Uterine smooth muscle cell (primary cell): ENCODE results near the gene GBP4. TPM values are rescaled to one million over a fixed set of nuclear protein-coding genes. Genes with fewer than 3 reads are reported as not detected.

Source experiments
- total RNA-seq: library from RNA; depleted of rRNA; stranded (reverse); fragments of >200 nt; gene quantifications from 2 replicates; pipeline ENCODE4 v1.2.3, GENCODE V29; 2014

Gene GBP4
- total RNA-seq: 0.25 and 0.77 TPM in 2 replicates

GRCh38 chr1:89198491-89199072 lies at the start of gene GBP4:
Gene GBP4, minus strand, starts transcription at chr1:89198942. Its CDS starts 108 bp downstream, at chr1:89198834.

GRCh38 chr1:89175601-89176256 lies 23.0 kb downstream of the GBP4 start, which contains the start of gene GBP7:
Gene GBP7, minus strand, starts transcription at chr1:89176003. Its CDS starts 4,068 bp downstream, at chr1:89171935.

Other genes starting within 250 kb of the GBP4 start
- 39.2 and 46.1 TPM in 2 replicates for gene KYAT3, start 206.3 kb downstream of the GBP4 start, total RNA-seq
- 13.6 and 15.7 TPM in 2 replicates for gene RBMXL1, start 206.3 kb downstream of the GBP4 start, total RNA-seq
- 22.4 and 28.1 TPM in 2 replicates for gene GBP3, start 176.1 kb downstream of the GBP4 start, total RNA-seq
- gene GBP1, start 133.7 kb downstream of the GBP4 start, total RNA-seq: 19.8 and 27.7 TPM in 2 replicates
- 25.2 and 31.6 TPM in 2 replicates for gene GBP2, start 72.8 kb downstream of the GBP4 start, total RNA-seq
- gene GBP7, start 22.9 kb downstream of the GBP4 start, total RNA-seq: 0.12 TPM in 1 of 2 replicates, not detected in the other
- gene GBP5, start 73.9 kb upstream of the GBP4 start, total RNA-seq: not detected in 2 replicates
- gene GBP6, start 165.1 kb upstream of the GBP4 start, total RNA-seq: 0.11 TPM in 1 of 2 replicates, not detected in the other